DND-41 (cell line): ENCODE data around the gene BCR.

Experiments used
- ATAC-seq: fragments of 200-7000 bp; cut with Tn5 transposase; 3 replicates; pipeline ENCODE4 v1.9.1; 2021; ENCODE audit warnings: low read depth; ENCODE audit not compliant: insufficient read depth
- DNase-seq: peaks from one replicate; pipeline ENCODE4 v3.0.0-alpha.2; 2020
- H2AFZ ChIP-seq: 2 replicates; pipeline ENCODE4 v1.6.0; 2012; ENCODE audit warnings: low read depth, low read length
- H3K27ac ChIP-seq: 2 replicates; pipeline ENCODE4 v1.5.1; 2012; ENCODE audit warnings: low read length, inconsistent platforms
- H3K27me3 ChIP-seq: fragments of 200-600 bp; sonication (generic); 2 replicates; pipeline ENCODE4 v1.6.0; 2012; ENCODE audit warnings: low read length, mild to moderate bottlenecking, inconsistent platforms; ENCODE audit not compliant: insufficient read depth, poor library complexity
- H3K36me3 ChIP-seq: 2 replicates; pipeline ENCODE4 v1.5.1; 2012; ENCODE audit warnings: low read length, inconsistent platforms; ENCODE audit not compliant: insufficient read depth
- H3K4me1 ChIP-seq: 2 replicates; pipeline ENCODE4 v1.5.1; 2012; ENCODE audit warnings: mild to moderate bottlenecking, low read length; ENCODE audit not compliant: insufficient read depth
- H3K4me2 ChIP-seq: 2 replicates; pipeline ENCODE4 v1.6.0; 2012; ENCODE audit warnings: mild to moderate bottlenecking, moderate library complexity, low read length, inconsistent platforms; ENCODE audit not compliant: insufficient read depth
- H3K4me3 ChIP-seq, 2 experiments: fragments of 200-600 bp in 1 of 2; shearing (Covaris generic) in 1 of 2; 2 replicates each; pipeline ENCODE4 v1.5.1; 2012 to 2016; ENCODE audit warnings: inconsistent platforms in 2 of 2, low read length in 2 of 2, mild to moderate bottlenecking in 2 of 2, low read depth in 1 of 2, moderate library complexity in 1 of 2
- H3K79me2 ChIP-seq: 2 replicates; pipeline ENCODE4 v1.6.0; 2012; ENCODE audit warnings: low read length, inconsistent platforms; ENCODE audit not compliant: insufficient read depth
- H3K9ac ChIP-seq: 2 replicates; pipeline ENCODE4 v1.6.0; 2012; ENCODE audit warnings: low read depth, mild to moderate bottlenecking, inconsistent platforms, low read length, moderate library complexity
- H3K9me3 ChIP-seq: 2 replicates; pipeline ENCODE4 v1.5.1; 2012; ENCODE audit warnings: low read length, moderate library complexity, mild to moderate bottlenecking, inconsistent platforms; ENCODE audit not compliant: insufficient read depth, severe bottlenecking
- H4K20me1 ChIP-seq: 2 replicates; pipeline ENCODE4 v1.6.0; 2012; ENCODE audit warnings: low read length; ENCODE audit not compliant: insufficient read depth
- CTCF ChIP-seq: IDR thresholded peaks from 2 replicates; pipeline ENCODE4 v1.5.1; 2012; ENCODE audit warnings: borderline replicate concordance, low read length, moderate library complexity, mild to moderate bottlenecking; ENCODE audit not compliant: poor library complexity, severe bottlenecking; ENCODE audit errors: extremely low read depth
- EZH2 ChIP-seq: IDR thresholded peaks from 3 replicates; pipeline ENCODE4 v1.6.1; 2012; ENCODE audit warnings: borderline replicate concordance, low read depth, mild to moderate bottlenecking, moderate library complexity, low read length, inconsistent platforms; ENCODE audit not compliant: severe bottlenecking

BCR gene

GRCh38 chr22:23218053-23218866 is 38.0 kb downstream of the BCR start:
- peaks cover 13% of the 10 kb centered on the region; the same call in 1 of the 2 replicates for H4K20me1 ChIP-seq
- peaks cover 3% of the 10 kb centered on the region; the same call in 1 of the 2 replicates for H3K36me3 ChIP-seq
- H3K4me2 ChIP-seq = peak overlapping the region; percentile 70
- H3K4me1 ChIP-seq = peaks cover 98% of the 10 kb centered on the region
- DNase-seq = no peak
- peaks cover 92% of the 10 kb centered on the region for H3K79me2 ChIP-seq
- peak overlapping the region in 1 of 2 experiments; percentile 51; a peak in 2 of 4 replicates for H3K4me3 ChIP-seq
- no peak for ATAC-seq
- TF ChIP-seq EZH2 (no peak), CTCF (no peak)
- H2AFZ ChIP-seq = no peak overlapping the region
- H3K9me3 ChIP-seq = no peaks in the 10 kb centered on the region
- H3K9ac ChIP-seq = peak overlapping the region; percentile 62
- H3K27me3 ChIP-seq = no peaks in the 10 kb centered on the region
- peak overlapping the region; percentile 93 for H3K27ac ChIP-seq

GRCh38 chr22:23218867-23219251 is 38.5 kb downstream of the BCR start:
- ATAC-seq (peak; percentile 18; the same call in 1 of the 3 replicates), DNase-seq (peak; percentile 64)
- H3K4me1 ChIP-seq = peaks cover 99% of the 10 kb centered on the region
- H3K79me2 ChIP-seq = peaks cover 92% of the 10 kb centered on the region
- H4K20me1 ChIP-seq = peaks cover 19% of the 10 kb centered on the region; the same call in 1 of the 2 replicates
- H3K27me3 ChIP-seq = no peaks in the 10 kb centered on the region
- no peak overlapping the region for H2AFZ ChIP-seq
- peak; percentile 8 for TF ChIP-seq CTCF
- TF ChIP-seq EZH2 = no peak
- H3K36me3 ChIP-seq = peaks cover 3% of the 10 kb centered on the region; the same call in 1 of the 2 replicates
- H3K27ac ChIP-seq = peak overlapping the region; percentile 93
- H3K4me3 ChIP-seq = peak overlapping the region in 1 of 2 experiments; percentile 51; a peak in 2 of 4 replicates
- H3K9me3 ChIP-seq = no peaks in the 10 kb centered on the region
- peak overlapping the region; percentile 62 for H3K9ac ChIP-seq
- peak overlapping the region; percentile 70 for H3K4me2 ChIP-seq

GRCh38 chr22:23219317-23219716 is 39.0 kb downstream of the BCR start:
- ATAC-seq = peak; percentile 4
- Histone ChIP-seq H3K36me3 (peaks cover 2% of the 10 kb centered on the region; the same call in 1 of the 2 replicates), H3K9ac (peak overlapping the region; percentile 62), H3K79me2 (peaks cover 92% of the 10 kb centered on the region), H3K27me3 (no peaks in the 10 kb centered on the region), H3K9me3 (no peaks in the 10 kb centered on the region), H2AFZ (no peak overlapping the region), H3K4me2 (peak overlapping the region; percentile 70), H3K4me3 (peak overlapping the region in 1 of 2 experiments; percentile 51; a peak in 2 of 4 replicates), H3K27ac (peak overlapping the region; percentile 93), H4K20me1 (peaks cover 23% of the 10 kb centered on the region; the same call in 1 of the 2 replicates), H3K4me1 (peaks cover 99% of the 10 kb centered on the region)
- TF ChIP-seq EZH2 (no peak), CTCF (no peak)
- no peak for DNase-seq
